ENCODE measurements around the gene FAF1.
A peak's percentile ranks its signal among the peaks of the same experiment; 100 is the strongest.
"Not testable (repeated sequence)": the region's sequence is repeated elsewhere in the genome, so short reads cannot be mapped to it uniquely, and the experiment has no call there.

Gene FAF1

GRCh38 chr1:50880373-50880772, 79.7 kb downstream of the FAF1 start:
- H3K4me1 ChIP-seq (ENCODE audit: control insufficient read depth in 1 of 2, insufficient read depth in 2 of 2, low read length in 2 of 2): no peaks in the 10 kb centered on the region
- H3K36me3 ChIP-seq (ENCODE audit: control insufficient read depth in 1 of 2, insufficient read depth in 2 of 2, low read length in 2 of 2): no peaks in the 10 kb centered on the region
- no peak overlapping the region for H3K9ac ChIP-seq (ENCODE audit: low read depth in 1 of 2, low read length in 2 of 2)
- H3K27ac ChIP-seq (ENCODE audit: low read depth, low read length): no peak overlapping the region
- no peaks in the 10 kb centered on the region for H3K9me3 ChIP-seq (ENCODE audit: control insufficient read depth in 1 of 2, low read length in 2 of 2)
- H3K27me3 ChIP-seq (ENCODE audit: control insufficient read depth in 1 of 2, insufficient read depth in 2 of 2, low read length in 2 of 2): no peaks in the 10 kb centered on the region
- no peak overlapping the region for H3K4me3 ChIP-seq (ENCODE audit: low read depth in 1 of 2, low read length in 2 of 2)

- H3K27me3 ChIP-seq (ENCODE audit: control insufficient read depth in 1 of 2, insufficient read depth in 2 of 2, low read length in 2 of 2): no peaks in the 10 kb centered on the region
- no peaks in the 10 kb centered on the region for H3K36me3 ChIP-seq (ENCODE audit: control insufficient read depth in 1 of 2, insufficient read depth in 2 of 2, low read length in 2 of 2)
- H3K9ac ChIP-seq (ENCODE audit: low read depth in 1 of 2, low read length in 2 of 2): no peak overlapping the region
- H3K9me3 ChIP-seq (ENCODE audit: control insufficient read depth in 1 of 2, low read length in 2 of 2): no peaks in the 10 kb centered on the region
- no peak overlapping the region for H3K4me3 ChIP-seq (ENCODE audit: low read depth in 1 of 2, low read length in 2 of 2)
- no peaks in the 10 kb centered on the region for H3K4me1 ChIP-seq (ENCODE audit: control insufficient read depth in 1 of 2, insufficient read depth in 2 of 2, low read length in 2 of 2)
- H3K27ac ChIP-seq (ENCODE audit: low read depth, low read length): no peak overlapping the region
Measured at GRCh38 chr1:50879137-50879536, 80.9 kb downstream of the FAF1 start.

GRCh38 chr1:50878434-50878833, 81.6 kb downstream of the FAF1 start:
- H3K27me3 ChIP-seq (ENCODE audit: control insufficient read depth in 1 of 2, insufficient read depth in 2 of 2, low read length in 2 of 2): no peaks in the 10 kb centered on the region

GRCh38 chr1:50877641-50878040, 82.4 kb downstream of the FAF1 start:
- no peaks in the 10 kb centered on the region for H3K27me3 ChIP-seq (ENCODE audit: control insufficient read depth in 1 of 2, insufficient read depth in 2 of 2, low read length in 2 of 2)
- H3K9me3 ChIP-seq (ENCODE audit: control insufficient read depth in 1 of 2, low read length in 2 of 2): no peaks in the 10 kb centered on the region
- no peak overlapping the region for H3K27ac ChIP-seq (ENCODE audit: low read depth, low read length)
- no peak overlapping the region for H3K4me3 ChIP-seq (ENCODE audit: low read depth in 1 of 2, low read length in 2 of 2)
- H3K9ac ChIP-seq (ENCODE audit: low read depth in 1 of 2, low read length in 2 of 2): no peak overlapping the region
- H3K36me3 ChIP-seq (ENCODE audit: control insufficient read depth in 1 of 2, insufficient read depth in 2 of 2, low read length in 2 of 2): no peaks in the 10 kb centered on the region
- H3K4me1 ChIP-seq (ENCODE audit: control insufficient read depth in 1 of 2, insufficient read depth in 2 of 2, low read length in 2 of 2): no peaks in the 10 kb centered on the region

More at GRCh38 chr1:50878434-50878833, 81.6 kb downstream of the FAF1 start:
- Histone ChIP-seq H3K9me3 (ENCODE audit: control insufficient read depth in 1 of 2, low read length in 2 of 2) (no peaks in the 10 kb centered on the region), H3K4me3 (ENCODE audit: low read depth in 1 of 2, low read length in 2 of 2) (no peak overlapping the region), H3K9ac (ENCODE audit: low read depth in 1 of 2, low read length in 2 of 2) (no peak overlapping the region), H3K36me3 (ENCODE audit: control insufficient read depth in 1 of 2, insufficient read depth in 2 of 2, low read length in 2 of 2) (no peaks in the 10 kb centered on the region), H3K27ac (ENCODE audit: low read depth, low read length) (no peak overlapping the region), H3K4me1 (ENCODE audit: control insufficient read depth in 1 of 2, insufficient read depth in 2 of 2, low read length in 2 of 2) (no peaks in the 10 kb centered on the region)

- Histone ChIP-seq H3K9me3 (ENCODE audit: control insufficient read depth in 1 of 2, low read length in 2 of 2) (no peaks in the 10 kb centered on the region), H3K4me1 (ENCODE audit: control insufficient read depth in 1 of 2, insufficient read depth in 2 of 2, low read length in 2 of 2) (no peaks in the 10 kb centered on the region), H3K9ac (ENCODE audit: low read depth in 1 of 2, low read length in 2 of 2) (no peak overlapping the region), H3K36me3 (ENCODE audit: control insufficient read depth in 1 of 2, insufficient read depth in 2 of 2, low read length in 2 of 2) (no peaks in the 10 kb centered on the region), H3K27ac (ENCODE audit: low read depth, low read length) (no peak overlapping the region), H3K27me3 (ENCODE audit: control insufficient read depth in 1 of 2, insufficient read depth in 2 of 2, low read length in 2 of 2) (no peaks in the 10 kb centered on the region), H3K4me3 (ENCODE audit: low read depth in 1 of 2, low read length in 2 of 2) (peak overlapping the region in 1 of 2 donors; percentile 48)
Measured at GRCh38 chr1:50873458-50874187, 86.4 kb downstream of the FAF1 start.

GRCh38 chr1:50864845-50865244, 95.2 kb downstream of the FAF1 start:
- H3K27me3 ChIP-seq (ENCODE audit: control insufficient read depth in 1 of 2, insufficient read depth in 2 of 2, low read length in 2 of 2); H3K27ac ChIP-seq (ENCODE audit: low read depth, low read length): not testable (repeated sequence)

GRCh38 chr1:50861772-50862171, 98.3 kb downstream of the FAF1 start:
- no peak overlapping the region for H3K4me3 ChIP-seq (ENCODE audit: low read depth in 1 of 2, low read length in 2 of 2)

More at GRCh38 chr1:50864845-50865244, 95.2 kb downstream of the FAF1 start:
- H3K36me3 ChIP-seq (ENCODE audit: control insufficient read depth in 1 of 2, insufficient read depth in 2 of 2, low read length in 2 of 2); H3K9ac ChIP-seq (ENCODE audit: low read depth in 1 of 2, low read length in 2 of 2); H3K9me3 ChIP-seq (ENCODE audit: control insufficient read depth in 1 of 2, low read length in 2 of 2); H3K4me1 ChIP-seq (ENCODE audit: control insufficient read depth in 1 of 2, insufficient read depth in 2 of 2, low read length in 2 of 2); H3K4me3 ChIP-seq (ENCODE audit: low read depth in 1 of 2, low read length in 2 of 2): not testable (repeated sequence)

GRCh38 chr1:50860702-50861101, 99.4 kb downstream of the FAF1 start:
- no peaks in the 10 kb centered on the region for H3K36me3 ChIP-seq (ENCODE audit: control insufficient read depth in 1 of 2, insufficient read depth in 2 of 2, low read length in 2 of 2)
- H3K27ac ChIP-seq (ENCODE audit: low read depth, low read length): no peak overlapping the region
- H3K9me3 ChIP-seq (ENCODE audit: control insufficient read depth in 1 of 2, low read length in 2 of 2): peaks cover 5 to 9% of the 10 kb centered on the region in 2 donors
- no peak overlapping the region for H3K4me3 ChIP-seq (ENCODE audit: low read depth in 1 of 2, low read length in 2 of 2)
- no peaks in the 10 kb centered on the region for H3K27me3 ChIP-seq (ENCODE audit: control insufficient read depth in 1 of 2, insufficient read depth in 2 of 2, low read length in 2 of 2)
- H3K9ac ChIP-seq (ENCODE audit: low read depth in 1 of 2, low read length in 2 of 2): no peak overlapping the region
- no peaks in the 10 kb centered on the region for H3K4me1 ChIP-seq (ENCODE audit: control insufficient read depth in 1 of 2, insufficient read depth in 2 of 2, low read length in 2 of 2)

More at GRCh38 chr1:50861772-50862171, 98.3 kb downstream of the FAF1 start:
- H3K27ac ChIP-seq (ENCODE audit: low read depth, low read length): no peak overlapping the region
- no peaks in the 10 kb centered on the region for H3K27me3 ChIP-seq (ENCODE audit: control insufficient read depth in 1 of 2, insufficient read depth in 2 of 2, low read length in 2 of 2)
- peaks cover 5 to 9% of the 10 kb centered on the region in 2 donors for H3K9me3 ChIP-seq (ENCODE audit: control insufficient read depth in 1 of 2, low read length in 2 of 2)
- no peaks in the 10 kb centered on the region for H3K36me3 ChIP-seq (ENCODE audit: control insufficient read depth in 1 of 2, insufficient read depth in 2 of 2, low read length in 2 of 2)
- H3K4me1 ChIP-seq (ENCODE audit: control insufficient read depth in 1 of 2, insufficient read depth in 2 of 2, low read length in 2 of 2): no peaks in the 10 kb centered on the region
- H3K9ac ChIP-seq (ENCODE audit: low read depth in 1 of 2, low read length in 2 of 2): no peak overlapping the region

- H3K4me1 ChIP-seq (ENCODE audit: control insufficient read depth in 1 of 2, insufficient read depth in 2 of 2, low read length in 2 of 2): no peaks in the 10 kb centered on the region
- H3K36me3 ChIP-seq (ENCODE audit: control insufficient read depth in 1 of 2, insufficient read depth in 2 of 2, low read length in 2 of 2): no peaks in the 10 kb centered on the region
- H3K27ac ChIP-seq (ENCODE audit: low read depth, low read length): no peak overlapping the region
- H3K9ac ChIP-seq (ENCODE audit: low read depth in 1 of 2, low read length in 2 of 2): no peak overlapping the region
- no peak overlapping the region for H3K4me3 ChIP-seq (ENCODE audit: low read depth in 1 of 2, low read length in 2 of 2)
- H3K9me3 ChIP-seq (ENCODE audit: control insufficient read depth in 1 of 2, low read length in 2 of 2): peaks cover 5 to 9% of the 10 kb centered on the region in 2 donors
- H3K27me3 ChIP-seq (ENCODE audit: control insufficient read depth in 1 of 2, insufficient read depth in 2 of 2, low read length in 2 of 2): no peaks in the 10 kb centered on the region
Measured at GRCh38 chr1:50860256-50860655, 99.8 kb downstream of the FAF1 start.

- H3K27me3 ChIP-seq (ENCODE audit: control insufficient read depth in 1 of 2, insufficient read depth in 2 of 2, low read length in 2 of 2): no peaks in the 10 kb centered on the region
- H3K36me3 ChIP-seq (ENCODE audit: control insufficient read depth in 1 of 2, insufficient read depth in 2 of 2, low read length in 2 of 2): no peaks in the 10 kb centered on the region
- H3K4me3 ChIP-seq (ENCODE audit: low read depth in 1 of 2, low read length in 2 of 2): no peak overlapping the region
Measured at GRCh38 chr1:50859657-50860056, 100.4 kb downstream of the FAF1 start.

More at GRCh38 chr1:50859657-50860056, 100.4 kb downstream of the FAF1 start:
- no peaks in the 10 kb centered on the region for H3K4me1 ChIP-seq (ENCODE audit: control insufficient read depth in 1 of 2, insufficient read depth in 2 of 2, low read length in 2 of 2)
- peaks cover 5 to 9% of the 10 kb centered on the region in 2 donors for H3K9me3 ChIP-seq (ENCODE audit: control insufficient read depth in 1 of 2, low read length in 2 of 2)
- no peak overlapping the region for H3K27ac ChIP-seq (ENCODE audit: low read depth, low read length)
- H3K9ac ChIP-seq (ENCODE audit: low read depth in 1 of 2, low read length in 2 of 2): no peak overlapping the region

Data from duodenal mucosa (tissue), 2 donors.